ENCODE data around the gene RPN2. TPM values are rescaled to one million over a fixed set of nuclear protein-coding genes. Genes with fewer than 3 reads are reported as not detected.
A peak's percentile ranks its signal among the peaks of the same experiment; 100 is the strongest.

Gene RPN2
- total RNA-seq, 1 donor from 2014 or later = 185 TPM

- Mint-ChIP-seq H3K9me3 (ENCODE audit: low read depth) (no peaks in the 10 kb centered on the region), H3K27ac (ENCODE audit: unreplicated experiment) (peak overlapping the region; percentile 79), H3K4me3 (ENCODE audit: unreplicated experiment) (no peak overlapping the region), H3K4me1 (ENCODE audit: low read depth) (peaks cover 19% of the 10 kb centered on the region), H3K27me3 (ENCODE audit: low read depth) (no peaks in the 10 kb centered on the region), H3K36me3 (ENCODE audit: low read depth) (peaks cover 32% of the 10 kb centered on the region)
- no peak for DNase-seq (ENCODE audit: low spot score)
- no peak for TF ChIP-seq CTCF (IDR thresholded peaks at IDR 0.05)
Measured at GRCh38 chr20:37200926-37201826, 22.0 kb downstream of the RPN2 start.

- DNase-seq (ENCODE audit: low spot score) = no peak
- Mint-ChIP-seq H3K4me3 (ENCODE audit: unreplicated experiment) (no peak overlapping the region), H3K27ac (ENCODE audit: unreplicated experiment) (peak overlapping the region; percentile 79), H3K36me3 (ENCODE audit: low read depth) (peaks cover 32% of the 10 kb centered on the region), H3K9me3 (ENCODE audit: low read depth) (no peaks in the 10 kb centered on the region), H3K27me3 (ENCODE audit: low read depth) (no peaks in the 10 kb centered on the region), H3K4me1 (ENCODE audit: low read depth) (peaks cover 19% of the 10 kb centered on the region)
- TF ChIP-seq CTCF (IDR thresholded peaks at IDR 0.05) = no peak
Measured at GRCh38 chr20:37201827-37202162, 22.7 kb downstream of the RPN2 start.

GRCh38 chr20:37202267-37202943 is 23.3 kb downstream of the RPN2 start:
- DNase-seq (ENCODE audit: low spot score) = no peak
- peak; percentile 94 for TF ChIP-seq CTCF (IDR thresholded peaks at IDR 0.05)
- H3K27me3 Mint-ChIP-seq (ENCODE audit: low read depth) = no peaks in the 10 kb centered on the region
- H3K9me3 Mint-ChIP-seq (ENCODE audit: low read depth) = no peaks in the 10 kb centered on the region
- peak overlapping the region; percentile 79 for H3K27ac Mint-ChIP-seq (ENCODE audit: unreplicated experiment)
- peaks cover 37% of the 10 kb centered on the region for H3K36me3 Mint-ChIP-seq (ENCODE audit: low read depth)
- H3K4me1 Mint-ChIP-seq (ENCODE audit: low read depth) = peaks cover 19% of the 10 kb centered on the region
- H3K4me3 Mint-ChIP-seq (ENCODE audit: unreplicated experiment) = no peak overlapping the region

- no peak for DNase-seq (ENCODE audit: low spot score)
- Mint-ChIP-seq H3K4me1 (ENCODE audit: low read depth) (peaks cover 19% of the 10 kb centered on the region), H3K4me3 (ENCODE audit: unreplicated experiment) (no peak overlapping the region), H3K27me3 (ENCODE audit: low read depth) (no peaks in the 10 kb centered on the region), H3K27ac (ENCODE audit: unreplicated experiment) (peak overlapping the region; percentile 22), H3K9me3 (ENCODE audit: low read depth) (no peaks in the 10 kb centered on the region), H3K36me3 (ENCODE audit: low read depth) (peaks cover 38% of the 10 kb centered on the region)
- no peak for TF ChIP-seq CTCF (IDR thresholded peaks at IDR 0.05)
Measured at GRCh38 chr20:37204056-37204455, 24.9 kb downstream of the RPN2 start.

- Mint-ChIP-seq H3K4me1 (ENCODE audit: low read depth) (peaks cover 19% of the 10 kb centered on the region), H3K9me3 (ENCODE audit: low read depth) (no peaks in the 10 kb centered on the region), H3K36me3 (ENCODE audit: low read depth) (peaks cover 35% of the 10 kb centered on the region), H3K27ac (ENCODE audit: unreplicated experiment) (no peak overlapping the region), H3K27me3 (ENCODE audit: low read depth) (no peaks in the 10 kb centered on the region), H3K4me3 (ENCODE audit: unreplicated experiment) (no peak overlapping the region)
- TF ChIP-seq CTCF (IDR thresholded peaks at IDR 0.05) = no peak
- no peak for DNase-seq (ENCODE audit: low spot score)
Measured at GRCh38 chr20:37205130-37205529, 26.0 kb downstream of the RPN2 start.
